HepG2 (cell line): ENCODE measurements around the gene FAM229A. TPM values are rescaled to one million over a fixed set of nuclear protein-coding genes. Genes with fewer than 3 reads are reported as not detected.

Experiments
- ATAC-seq: fragments of 200-7000 bp; cut with Tn5 transposase; 3 replicates; pipeline ENCODE4 v1.9.1; 2020; ENCODE audit warnings: mild to moderate bottlenecking, moderate library complexity
- BruUV-seq: library from RNA; stranded (reverse); fragments of 400-500 nt; replicated peaks from 2 replicates; lab custom pipeline; 2021; lab: Mats Ljungman, UMichigan
- CTCF ChIA-PET: fragments of 300-600 bp; formaldehyde crosslinking; extraction: SDS; loops from one replicate; lab custom pipeline; 2021; ENCODE audit warnings: low total read pairs, inconsistent platforms, low intra/inter-chr PET ratio; lab: Yijun Ruan, JAX
- POLR2A ChIA-PET: fragments of 350-600 bp; sonication (Branson Sonifier 250); formaldehyde crosslinking; loops from one replicate; lab custom pipeline; 2020; ENCODE audit warnings: antibody characterized with exemption, inconsistent platforms; lab: Yijun Ruan, JAX
- DNase-seq: peaks from one replicate; pipeline ENCODE4 v3.0.0-alpha.2; 2015; ENCODE audit warnings: low spot score
- FAIRE-seq: peaks from 3 replicates; lab custom pipeline; 2011; peaks lifted over from hg19 to GRCh38; lab: Jason Lieb, UNC
- H2AFZ ChIP-seq: one replicate; pipeline ENCODE4 v1.6.1; 2011; ENCODE audit warnings: low read length, inconsistent platforms
- H3K27ac ChIP-seq: fragments of 300-600 bp; 3 replicates; pipeline ENCODE4 v1.8.0; 2011; ENCODE audit warnings: mixed run types, mild to moderate bottlenecking, mixed read lengths, low read length, inconsistent platforms; ENCODE audit not compliant: insufficient read depth; ENCODE audit errors: extremely low read length
- H3K27me3 ChIP-seq, 2 experiments: fragments of 200-600 bp in 1 of 2; 2 replicates in 1 of 2; 3 replicates in 1 of 2; pipeline versions ENCODE4 v1.6.0 to v1.8.0; 2011; ENCODE audit warnings: low read length in 2 of 2, mild to moderate bottlenecking in 2 of 2, moderate library complexity in 2 of 2, inconsistent platforms in 1 of 2; ENCODE audit not compliant: insufficient read depth in 2 of 2, control insufficient read depth in 1 of 2
- H3K36me3 ChIP-seq, 2 experiments: fragments of 200-600 bp in 1 of 2; replicated peaks in 1 of 2; 2 replicates in 1 of 2; 3 replicates in 1 of 2; pipeline versions ENCODE4 v1.5.1 to v1.8.0; 2011; ENCODE audit warnings: low read length in 2 of 2, inconsistent platforms in 1 of 2; ENCODE audit not compliant: insufficient read depth in 2 of 2, control insufficient read depth in 1 of 2
- H3K4me1 ChIP-seq: 2 replicates; pipeline ENCODE4 v1.5.1; 2012; ENCODE audit warnings: low read length, inconsistent platforms; ENCODE audit not compliant: insufficient read depth
- H3K4me2 ChIP-seq: 2 replicates; pipeline ENCODE4 v1.6.0; 2011; ENCODE audit warnings: low read depth, low read length, inconsistent platforms
- H3K4me3 ChIP-seq, 3 experiments: fragments of 200-600 bp in 1 of 3; sonication (generic), shearing (Covaris generic) in 1 of 3; replicated peaks in 1 of 3; 2 replicates each; pipeline ENCODE4 v1.5.1; 2011 to 2016; ENCODE audit warnings: low read length in 3 of 3, inconsistent platforms in 2 of 3, low read depth in 2 of 3, mild to moderate bottlenecking in 2 of 3, control low read depth in 1 of 3, mixed read lengths in 1 of 3; ENCODE audit not compliant: insufficient read depth in 1 of 3
- H3K79me2 ChIP-seq: one replicate; pipeline ENCODE4 v1.6.1; 2011; ENCODE audit warnings: low read length, inconsistent platforms; ENCODE audit not compliant: insufficient read depth
- H3K9ac ChIP-seq: 2 replicates; pipeline ENCODE4 v1.6.0; 2011; ENCODE audit warnings: mild to moderate bottlenecking, low read depth, low read length, inconsistent platforms; ENCODE audit not compliant: insufficient read depth
- H3K9me3 ChIP-seq: 2 replicates; pipeline ENCODE4 v1.5.1; 2012; ENCODE audit warnings: mild to moderate bottlenecking, low read length
- H4K20me1 ChIP-seq: 2 replicates; pipeline ENCODE4 v1.6.0; 2011; ENCODE audit warnings: inconsistent platforms, mild to moderate bottlenecking, low read length, moderate library complexity; ENCODE audit not compliant: insufficient read depth
- ARNT ChIP-seq: fragments of 450-650 bp; IDR thresholded peaks from 2 replicates; pipeline ENCODE4 v1.6.1; 2017
- ATM ChIP-seq: fragments of 450-650 bp; IDR thresholded peaks from 2 replicates; pipeline ENCODE4 v1.7.1; 2017; ENCODE audit warnings: mild to moderate bottlenecking, borderline replicate concordance
- CSRNP2 ChIP-seq: sonication (generic); formaldehyde crosslinking; conservative IDR thresholded peaks from 2 replicates; pipeline ENCODE4 v1.8.0; 2022; ENCODE audit warnings: low read depth, missing genetic modification reagents
- GABPA ChIP-seq, 2 experiments: IDR thresholded peaks; 2 replicates each; pipeline ENCODE4 v1.6.1; 2011 to 2016; ENCODE audit warnings: low read depth in 2 of 2, low read length in 1 of 2, missing biosample characterization in 1 of 2, missing genetic modification characterization in 1 of 2
- HNRNPUL1 ChIP-seq: fragments of 200-400 bp; formaldehyde crosslinking; IDR thresholded peaks from 2 replicates; pipeline ENCODE4 v1.6.1; 2017; ENCODE audit warnings: low read depth, mild to moderate bottlenecking, low read length, moderate library complexity
- MATR3 ChIP-seq: sonication (generic); formaldehyde crosslinking; IDR thresholded peaks from 2 replicates; pipeline ENCODE4 v1.4.0; 2020; ENCODE audit warnings: missing genetic modification reagents
- PBX2 ChIP-seq: IDR thresholded peaks from 2 replicates; pipeline ENCODE4 v1.6.1; 2016; ENCODE audit warnings: control low read depth
- PPARG ChIP-seq: conservative IDR thresholded peaks from 2 replicates; pipeline ENCODE4 v1.6.1; 2016; ENCODE audit warnings: missing biosample characterization, missing genetic modification reagents
- RFX1 ChIP-seq: fragments of 450-650 bp; IDR thresholded peaks from 2 replicates; pipeline ENCODE4 v1.6.1; 2017
- RFXAP ChIP-seq: sonication (generic); formaldehyde crosslinking; IDR thresholded peaks from 2 replicates; pipeline ENCODE4 v1.4.0; 2020; ENCODE audit warnings: missing genetic modification reagents, borderline replicate concordance
- SMARCC2 ChIP-seq: fragments of 450-650 bp; IDR thresholded peaks from 2 replicates; pipeline ENCODE4 v1.6.1; 2017; ENCODE audit warnings: antibody characterized with exemption, mild to moderate bottlenecking
- SNAPC2 ChIP-seq: sonication (generic); formaldehyde crosslinking; IDR thresholded peaks from 2 replicates; pipeline ENCODE4 v1.8.1; 2022; ENCODE audit warnings: mild to moderate bottlenecking, missing genetic modification reagents
- ZFP62 ChIP-seq: sonication (generic); formaldehyde crosslinking; IDR thresholded peaks from 2 replicates; pipeline ENCODE4 v1.4.0; 2020; ENCODE audit warnings: missing genetic modification reagents
- ZFY ChIP-seq: sonication (generic); formaldehyde crosslinking; IDR thresholded peaks from 2 replicates; pipeline ENCODE4 v1.4.0; 2020; ENCODE audit warnings: missing genetic modification reagents
- ZNF136 ChIP-seq: sonication (generic); formaldehyde crosslinking; IDR thresholded peaks from 2 replicates; pipeline ENCODE4 v1.8.1; 2022; ENCODE audit warnings: low read depth, mild to moderate bottlenecking, moderate library complexity, missing genetic modification reagents
- ZNF432 ChIP-seq: sonication (generic); formaldehyde crosslinking; IDR thresholded peaks from 2 replicates; pipeline ENCODE4 v1.5.0; 2020; ENCODE audit warnings: missing genetic modification reagents, mild to moderate bottlenecking, borderline replicate concordance
- WGBS: methylation state at CpG from one replicate; pipeline ENCODE4 v1.1.6; 2017; ENCODE audit warnings: low lambda C conversion rate; 5-methylcytosine and 5-hydroxymethylcytosine counted together
- in situ Hi-C: cut with HindIII; loops from 2 replicates; pipeline ENCODE4 v1.10.0; 2017; ENCODE audit warnings: low pct_unique_long_range_greater_than_20kb; ENCODE audit not compliant: extremely low pct_ligation_motif_present
- intact Hi-C: fragments of 100-400 bp; cut with micrococcal nuclease; formaldehyde crosslinking; loops from one replicate; pipeline ENCODE4 v1.10.0; 2022; ENCODE audit not compliant: unreplicated experiment
- polyA plus RNA-seq, 8 experiments: library from polyadenylated mRNA; depleted of rRNA in 3 of 8; stranded (reverse) in 7 of 8; unstranded in 1 of 8; fragments of >200 nt; fragmentation: Illumina TruSeq in 4 of 8; extraction: Trizol in 4 of 8; gene quantifications; 2 replicates each; pipeline versions ENCODE4 v1.2.1 to v1.2.3, GENCODE V29; 2011 to 2016; ENCODE audit warnings: low read depth in 4 of 8, missing spikeins in 1 of 8, mixed read lengths in 1 of 8; ENCODE audit not compliant: insufficient read depth in 1 of 8
- total RNA-seq, 5 experiments: library from RNA; depleted of rRNA; stranded (reverse); fragments of >200 nt; fragmentation: Illumina TruSeq; extraction: Trizol; gene quantifications; 2 replicates each; pipeline ENCODE4 v1.2.3, GENCODE V29; 2016; ENCODE audit warnings: low read depth in 1 of 5

FAM229A gene
- total and polyA plus RNA-seq, 2 of the 13 experiments (the other 11 are each of a cell fraction or from before 2014, with no cell fraction given) = 3.2 to 17.6 TPM

GRCh38 chr1:32357614-32358013 lies 4.7 kb downstream of the FAM229A start:
- BruUV-seq = no TSS peak
- POLR2A ChIA-PET = interaction anchor here (1.0 to 1.3 kb wide), 3 partner anchors 10 to 37 kb away, joined by 3 to 4 read pairs (median 3); partner anchors contain the start of genes BSDC1 and MARCKSL1
- intact Hi-C loops = no loop called here
- no peak overlapping the region for H3K4me3 ChIP-seq
- H3K27me3 ChIP-seq = no peaks in the 10 kb centered on the region
- H3K79me2 ChIP-seq = no peaks in the 10 kb centered on the region
- 73% methylated on average over 4 of the region's 6 CpGs for WGBS
- peak; percentile 14 for ATAC-seq
- no peak for DNase-seq
- no peak overlapping the region for H3K27ac ChIP-seq
- H2AFZ ChIP-seq = no peak overlapping the region
- H3K36me3 ChIP-seq = 0 out of 5 replicates have a peak, but pooled peaks cover 0 to 3% of the 10 kb centered on the region in 2 experiments
- no peak for FAIRE-seq
- TF ChIP-seq RFX1 (0 out of 2 replicates have a peak, but pooled peaks have one; percentile 5), ATM (no peak)
- CTCF ChIA-PET = no interaction called here
- no peak overlapping the region for H3K9ac ChIP-seq
- in situ Hi-C loops = no loop called here
- peak overlapping the region; percentile 48; the same call in 1 of the 2 replicates for H3K4me2 ChIP-seq
- H3K4me1 ChIP-seq = peaks cover 42% of the 10 kb centered on the region
- no peaks in the 10 kb centered on the region for H4K20me1 ChIP-seq
- H3K9me3 ChIP-seq = no peaks in the 10 kb centered on the region

GRCh38 chr1:32356478-32356877 lies 5.8 kb downstream of the FAM229A start:
- in situ Hi-C loops (no loop called here), intact Hi-C loops (no loop called here)
- ChIA-PET POLR2A (no interaction called here), CTCF (no interaction called here)
- 94% methylated on average over 1 of the region's 1 CpG for WGBS
- H3K4me3 ChIP-seq = no peak overlapping the region
- no peak for FAIRE-seq
- H3K9ac ChIP-seq = no peak overlapping the region
- H3K27me3 ChIP-seq = no peaks in the 10 kb centered on the region
- no TSS peak for BruUV-seq
- H3K36me3 ChIP-seq = 0 out of 5 replicates have a peak, but pooled peaks cover 0 to 3% of the 10 kb centered on the region in 2 experiments
- no peak overlapping the region for H3K4me2 ChIP-seq
- H3K79me2 ChIP-seq = no peaks in the 10 kb centered on the region
- H2AFZ ChIP-seq = no peak overlapping the region
- no peak for DNase-seq
- peaks cover 47% of the 10 kb centered on the region for H3K4me1 ChIP-seq
- H3K9me3 ChIP-seq = no peaks in the 10 kb centered on the region
- H4K20me1 ChIP-seq = no peaks in the 10 kb centered on the region
- H3K27ac ChIP-seq = no peak overlapping the region
- ATAC-seq = no peak
- no peak for TF ChIP-seq MATR3 (CRISPR knock-in tag)
- TF ChIP-seq CSRNP2 (CRISPR knock-in tag) = no peak
- TF ChIP-seq ARNT = no peak
- no peak for TF ChIP-seq GABPA (IDR thresholded peaks at IDR 0.05; ENCODE audit: low read depth, low read length)
- no peak for TF ChIP-seq GABPA (CRISPR knock-in tag; IDR thresholded peaks at IDR 0.05; ENCODE audit: low read depth)
- TF ChIP-seq ZNF136 (CRISPR knock-in tag) = no peak
- TF ChIP-seq ZFP62 (CRISPR knock-in tag) = no peak
- no peak for TF ChIP-seq HNRNPUL1
- TF ChIP-seq PBX2 (CRISPR knock-in tag) = no peak
- TF ChIP-seq RFXAP (CRISPR knock-in tag) = no peak
- TF ChIP-seq ZFY = no peak
- TF ChIP-seq SNAPC2 (CRISPR knock-in tag) = no peak
- no peak for TF ChIP-seq SMARCC2
- TF ChIP-seq PPARG (CRISPR knock-in tag) = no peak
- TF ChIP-seq ZNF432 (CRISPR knock-in tag) = no peak
